Coronary artery (tissue), 2 donors: ENCODE results near the gene ACTL6A.

Experiments
- DNase-seq: peaks from one replicate; pipeline ENCODE4 v3.0.0-alpha.2; 2017; ENCODE audit warnings: low spot score
- H3K27ac ChIP-seq, 2 donors: fragments of 200-600 bp; sonication (generic); one replicate each; pipeline ENCODE4 v1.5.1; 2016 to 2019
- H3K4me3 ChIP-seq: fragments of 200-600 bp; sonication (generic); 2 replicates; pipeline ENCODE4 v1.5.1; 2016; ENCODE audit warnings: mild to moderate bottlenecking, moderate library complexity
- TF ChIP-seq, protein P1 (sequence below): fragments of 200-600 bp; sonication (generic); IDR thresholded peaks from one replicate; pipeline ENCODE4 v1.5.1; 2019; ENCODE audit warnings: antibody characterized with exemption

Gene ACTL6A

DNA sequence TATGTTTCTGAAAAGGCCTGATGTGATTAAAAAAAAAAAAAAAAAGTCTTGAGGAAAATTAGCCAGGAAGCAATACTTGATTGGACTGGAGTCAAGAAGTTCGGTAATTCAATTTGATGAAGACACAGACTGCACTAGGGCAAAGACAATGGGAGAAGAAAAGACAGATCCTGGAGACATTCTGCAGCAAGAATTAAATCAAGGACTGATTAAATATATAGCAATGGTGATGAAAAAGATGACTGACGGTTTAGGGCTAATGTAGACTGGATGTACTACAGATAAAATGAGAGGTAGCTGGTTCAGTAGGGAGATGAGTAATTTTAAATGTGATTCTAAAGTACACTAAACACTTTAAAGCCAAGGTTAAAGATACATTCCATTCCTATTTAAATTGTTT, 27.9 kb downstream of the ACTL6A start:
- Histone ChIP-seq H3K27ac (peak overlapping the region in 1 of 2 donors; percentile 20), H3K4me3 (no peak overlapping the region)
- TF ChIP-seq, protein P1, sequence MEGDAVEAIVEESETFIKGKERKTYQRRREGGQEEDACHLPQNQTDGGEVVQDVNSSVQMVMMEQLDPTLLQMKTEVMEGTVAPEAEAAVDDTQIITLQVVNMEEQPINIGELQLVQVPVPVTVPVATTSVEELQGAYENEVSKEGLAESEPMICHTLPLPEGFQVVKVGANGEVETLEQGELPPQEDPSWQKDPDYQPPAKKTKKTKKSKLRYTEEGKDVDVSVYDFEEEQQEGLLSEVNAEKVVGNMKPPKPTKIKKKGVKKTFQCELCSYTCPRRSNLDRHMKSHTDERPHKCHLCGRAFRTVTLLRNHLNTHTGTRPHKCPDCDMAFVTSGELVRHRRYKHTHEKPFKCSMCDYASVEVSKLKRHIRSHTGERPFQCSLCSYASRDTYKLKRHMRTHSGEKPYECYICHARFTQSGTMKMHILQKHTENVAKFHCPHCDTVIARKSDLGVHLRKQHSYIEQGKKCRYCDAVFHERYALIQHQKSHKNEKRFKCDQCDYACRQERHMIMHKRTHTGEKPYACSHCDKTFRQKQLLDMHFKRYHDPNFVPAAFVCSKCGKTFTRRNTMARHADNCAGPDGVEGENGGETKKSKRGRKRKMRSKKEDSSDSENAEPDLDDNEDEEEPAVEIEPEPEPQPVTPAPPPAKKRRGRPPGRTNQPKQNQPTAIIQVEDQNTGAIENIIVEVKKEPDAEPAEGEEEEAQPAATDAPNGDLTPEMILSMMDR = no peak
- no peak for DNase-seq

DNA sequence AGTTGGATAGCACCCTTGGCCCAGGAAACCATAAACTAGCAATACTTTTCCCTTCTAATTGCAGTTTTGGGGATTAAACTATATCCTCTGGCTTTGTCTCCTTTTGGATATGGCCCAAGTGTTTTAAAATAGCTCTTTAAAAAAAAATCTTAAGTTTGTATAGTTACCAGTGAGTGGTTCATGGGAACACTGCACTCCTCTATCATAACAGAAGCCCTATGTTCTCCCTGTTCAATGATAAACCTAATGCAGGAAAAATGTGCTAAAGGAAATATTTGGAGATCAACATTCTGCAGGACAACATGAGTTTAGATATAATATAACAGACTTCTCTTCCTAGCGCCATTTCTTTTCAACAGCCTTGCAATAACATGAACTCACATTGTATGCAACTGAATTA, 28.6 kb downstream of the ACTL6A start:
- DNase-seq = no peak
- TF ChIP-seq, protein P1 = no peak
- Histone ChIP-seq H3K4me3 (no peak overlapping the region), H3K27ac (peak overlapping the region in 1 of 2 donors; percentile 20)

DNA sequence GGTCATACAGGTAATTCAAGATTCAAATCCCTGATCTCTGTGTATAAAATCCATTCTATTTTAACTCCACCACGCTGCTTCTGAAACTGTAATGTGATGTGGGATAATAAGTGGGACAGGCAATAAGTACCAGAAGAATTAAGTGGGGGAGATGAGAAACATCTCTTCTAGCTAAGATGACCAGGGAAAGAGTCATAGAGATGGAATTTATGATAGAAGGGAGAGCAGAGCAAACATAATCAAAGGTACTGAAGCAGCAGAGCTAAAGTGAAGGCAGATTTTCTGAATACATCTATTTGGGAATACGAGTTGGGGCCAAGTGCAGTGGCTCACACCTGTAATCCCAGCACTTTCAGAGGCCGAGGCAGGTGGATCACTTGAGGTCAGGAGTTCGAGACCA, 36.8 kb downstream of the ACTL6A start:
- TF ChIP-seq, protein P1 = no peak
- no peak for DNase-seq
- Histone ChIP-seq H3K27ac (no peak overlapping the region), H3K4me3 (no peak overlapping the region)

DNA sequence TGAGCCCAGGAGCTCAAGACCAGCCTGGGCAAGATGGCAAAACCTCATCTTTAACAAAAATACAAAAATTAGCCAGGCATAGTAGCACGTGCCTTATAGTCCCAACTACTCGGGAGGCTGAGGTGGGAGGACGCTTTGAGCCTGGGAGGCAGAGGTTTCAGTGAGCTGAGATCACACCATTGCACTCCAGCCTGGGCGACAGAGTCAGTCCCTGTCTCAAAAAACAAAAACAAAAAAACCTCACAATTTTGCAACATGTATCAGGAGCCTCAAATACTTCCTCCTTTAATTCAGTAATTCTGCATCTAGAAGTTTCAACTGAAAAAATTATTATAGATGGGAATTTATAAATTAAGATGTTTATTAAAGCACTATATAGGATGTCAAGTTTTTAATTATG, 40.6 kb downstream of the ACTL6A start:
- TF ChIP-seq, protein P1 = no peak
- no peak overlapping the region for H3K27ac ChIP-seq
- DNase-seq = no peak
- peak overlapping the region; percentile 94 for H3K4me3 ChIP-seq

DNA sequence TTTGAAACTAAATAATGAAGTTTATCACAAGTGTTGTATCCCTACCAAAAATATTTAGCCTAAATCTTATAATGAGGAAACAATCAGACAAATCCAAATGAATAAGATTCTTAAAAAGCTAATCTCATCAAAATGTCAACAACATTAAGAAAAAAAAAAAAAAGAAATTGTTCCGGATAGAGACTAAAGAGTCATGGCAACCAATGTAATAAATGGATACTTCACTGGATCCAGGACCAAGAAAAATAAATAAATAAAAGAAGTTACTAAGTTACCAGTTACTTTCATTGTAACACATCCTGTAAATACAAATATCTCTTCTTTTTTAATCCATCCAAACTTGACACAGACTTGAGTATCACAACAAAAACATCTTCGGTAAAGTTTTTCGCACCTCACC, 41.1 kb downstream of the ACTL6A start:
- Histone ChIP-seq H3K27ac (peak overlapping the region; percentile 25 to 94), H3K4me3 (peak overlapping the region; percentile 94)
- TF ChIP-seq, protein P1 = no peak
- no peak for DNase-seq

DNA sequence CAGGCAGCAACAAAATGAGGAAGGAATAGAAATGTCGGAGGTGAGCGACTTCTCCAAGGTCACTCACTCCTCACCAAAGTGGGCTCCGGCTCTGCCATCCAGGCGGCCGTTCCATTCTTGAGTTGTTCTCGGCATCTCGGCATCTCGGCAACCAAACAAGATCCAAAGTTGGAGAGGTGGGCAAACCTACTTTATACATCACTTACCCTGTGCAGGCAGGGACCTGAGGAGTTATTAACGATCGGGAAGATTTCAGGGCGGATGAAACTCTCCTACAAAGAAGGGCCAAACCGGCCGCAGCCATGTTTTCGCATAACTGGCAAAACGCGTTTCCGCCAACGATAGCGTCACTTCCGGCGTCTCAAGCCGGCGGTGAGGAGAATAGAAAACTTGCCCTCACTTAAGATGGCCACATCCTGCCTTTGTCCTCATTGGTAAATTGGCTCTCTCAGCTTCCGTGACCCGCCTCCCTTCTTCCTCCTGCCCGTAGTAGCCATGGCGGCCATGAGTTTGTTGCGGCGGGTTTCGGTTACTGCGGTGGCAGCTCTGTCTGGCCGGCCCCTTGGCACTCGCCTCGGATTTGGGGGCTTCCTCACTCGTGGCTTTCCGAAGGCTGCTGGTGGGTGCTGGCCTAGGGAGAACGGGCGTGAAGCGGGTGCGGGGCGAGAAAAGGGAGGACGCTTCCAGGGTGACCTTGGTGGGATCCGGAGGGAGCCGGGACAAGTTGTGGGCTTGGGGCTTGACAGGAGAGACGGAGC, 41.8 kb downstream of the ACTL6A start, which contains the start of the genes MRPL47 and NDUFB5:
MRPL47 (minus strand) TSS at position 318 of the 758 bp plus-strand sequence; CDS start at position 304, 14 bp downstream.
NDUFB5 (plus strand) TSS at position 474 of the 758 bp plus-strand sequence; CDS start at position 496, 22 bp downstream.
- TF ChIP-seq, protein P1 = no peak
- Histone ChIP-seq H3K27ac (peak within 1 kb of the TSS; percentile 84 to 94), H3K4me3 (peak within 1 kb of the TSS; percentile 94)
- DNase-seq = peak; percentile 95
